Posterior cingulate gyrus (tissue), 11 donors: ENCODE measurements around the gene CYP27C1.
"Not testable (repeated sequence)": the region's sequence is repeated elsewhere in the genome, so short reads cannot be mapped to it uniquely, and the experiment has no call there.

Experiments
- DNase-seq, 10 donors: peaks; one replicate each; pipeline versions ENCODE4 v3.0.0 to v3.0.0-alpha.2; 2020 to 2021; ENCODE audit warnings: mixed read lengths in 3 of 10
- intact Hi-C: fragments of 100-400 bp; cut with DNase I; formaldehyde crosslinking; loops from one replicate; pipeline ENCODE4 v1.15.1; 2023

The CYP27C1 gene

DNA sequence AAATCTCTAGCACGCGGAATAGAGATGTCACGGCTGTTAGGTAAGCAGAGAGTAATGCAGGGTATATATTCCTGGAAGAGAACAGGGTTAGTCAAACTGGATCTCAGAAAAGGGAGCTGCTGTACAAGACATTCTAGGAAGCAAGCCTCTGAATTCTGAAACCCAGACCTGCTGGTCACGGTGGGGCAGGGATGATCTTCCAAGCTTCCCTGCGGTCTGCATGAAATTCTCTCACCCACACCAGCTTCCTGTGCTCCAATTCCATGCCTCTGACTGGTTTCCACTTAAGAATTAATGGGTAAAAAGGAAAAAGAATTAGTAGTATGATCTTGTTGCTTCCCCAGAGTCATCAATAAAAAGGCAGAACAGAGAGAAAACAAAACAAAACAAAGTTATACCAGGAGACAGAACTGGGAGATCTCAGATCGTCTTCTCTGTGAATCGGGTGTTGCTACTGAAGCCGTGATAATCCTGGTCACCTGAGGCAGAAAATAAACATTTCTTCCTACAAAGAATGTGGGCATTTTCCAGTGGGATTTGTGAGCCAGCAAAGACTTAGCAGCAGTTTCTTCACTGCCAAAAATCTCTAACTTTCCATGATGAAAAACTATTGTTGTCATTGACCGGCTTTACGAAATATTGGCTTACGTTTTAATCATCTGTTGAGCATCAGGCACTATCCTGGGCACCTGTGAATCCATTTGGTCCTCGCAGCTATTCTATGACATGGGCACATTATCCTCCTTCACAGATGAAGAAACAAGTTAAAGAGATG lies 5.3 kb upstream of the CYP27C1 start:
- no peak for DNase-seq
- intact Hi-C loops: no loop called here

DNA sequence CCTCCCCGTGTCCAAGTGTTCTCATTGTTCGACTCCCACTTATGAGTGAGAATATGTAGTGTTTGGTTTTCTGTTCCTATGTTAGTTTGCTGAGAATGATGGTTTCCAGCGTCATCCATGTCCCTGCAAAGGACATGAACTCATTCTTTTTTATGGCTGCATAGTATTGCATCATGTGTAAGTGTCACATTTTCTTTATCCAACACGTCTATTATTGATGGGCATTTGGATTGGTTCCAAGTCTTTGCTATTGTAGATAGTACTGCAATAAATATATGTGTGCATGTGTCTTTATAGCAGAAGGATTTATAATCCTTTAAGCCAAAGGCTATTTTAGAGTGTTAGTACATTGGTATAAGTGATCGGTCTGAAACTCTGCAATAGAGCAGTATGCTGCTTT lies 4.0 kb upstream of the CYP27C1 start:
- intact Hi-C loops, DNase-seq: not testable (repeated sequence)

DNA sequence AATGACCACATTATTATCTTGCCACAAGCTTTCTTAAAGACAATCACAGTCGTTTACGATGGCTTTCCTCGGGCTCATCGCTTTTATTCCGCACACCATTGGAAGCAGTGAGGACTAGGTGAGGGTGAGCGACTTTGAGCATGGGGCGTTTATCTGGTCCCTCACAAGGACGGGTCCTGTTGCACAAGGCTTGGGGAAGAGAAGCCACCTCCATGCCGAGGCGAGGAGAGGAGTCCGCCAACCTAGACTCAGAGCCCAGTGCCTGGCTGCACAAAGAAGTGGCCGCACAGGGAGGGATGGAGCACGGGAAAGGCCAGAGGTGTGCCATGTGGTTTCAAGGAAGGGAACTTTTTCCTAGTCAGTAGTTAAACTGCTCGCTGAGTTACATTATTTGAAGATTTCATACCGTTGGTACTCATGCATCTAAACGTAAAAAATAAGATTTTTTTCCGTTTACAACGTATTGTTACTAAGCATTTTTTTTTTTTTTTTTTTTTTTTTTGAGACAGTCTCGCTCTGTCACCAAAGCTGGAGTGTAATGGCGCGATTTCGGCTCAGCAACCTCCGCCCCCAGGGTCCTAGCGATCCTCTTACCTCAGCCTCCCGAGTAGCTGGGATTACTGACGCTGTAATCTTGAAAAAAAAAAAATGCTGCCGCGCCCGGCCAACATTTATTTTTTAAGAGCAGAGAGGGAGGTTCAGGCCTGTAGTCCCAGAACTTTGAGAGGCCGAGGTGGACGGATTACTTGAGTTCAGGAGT lies 849 bp upstream of the CYP27C1 start:
- intact Hi-C loops: no loop called here
- DNase-seq: no peak

DNA sequence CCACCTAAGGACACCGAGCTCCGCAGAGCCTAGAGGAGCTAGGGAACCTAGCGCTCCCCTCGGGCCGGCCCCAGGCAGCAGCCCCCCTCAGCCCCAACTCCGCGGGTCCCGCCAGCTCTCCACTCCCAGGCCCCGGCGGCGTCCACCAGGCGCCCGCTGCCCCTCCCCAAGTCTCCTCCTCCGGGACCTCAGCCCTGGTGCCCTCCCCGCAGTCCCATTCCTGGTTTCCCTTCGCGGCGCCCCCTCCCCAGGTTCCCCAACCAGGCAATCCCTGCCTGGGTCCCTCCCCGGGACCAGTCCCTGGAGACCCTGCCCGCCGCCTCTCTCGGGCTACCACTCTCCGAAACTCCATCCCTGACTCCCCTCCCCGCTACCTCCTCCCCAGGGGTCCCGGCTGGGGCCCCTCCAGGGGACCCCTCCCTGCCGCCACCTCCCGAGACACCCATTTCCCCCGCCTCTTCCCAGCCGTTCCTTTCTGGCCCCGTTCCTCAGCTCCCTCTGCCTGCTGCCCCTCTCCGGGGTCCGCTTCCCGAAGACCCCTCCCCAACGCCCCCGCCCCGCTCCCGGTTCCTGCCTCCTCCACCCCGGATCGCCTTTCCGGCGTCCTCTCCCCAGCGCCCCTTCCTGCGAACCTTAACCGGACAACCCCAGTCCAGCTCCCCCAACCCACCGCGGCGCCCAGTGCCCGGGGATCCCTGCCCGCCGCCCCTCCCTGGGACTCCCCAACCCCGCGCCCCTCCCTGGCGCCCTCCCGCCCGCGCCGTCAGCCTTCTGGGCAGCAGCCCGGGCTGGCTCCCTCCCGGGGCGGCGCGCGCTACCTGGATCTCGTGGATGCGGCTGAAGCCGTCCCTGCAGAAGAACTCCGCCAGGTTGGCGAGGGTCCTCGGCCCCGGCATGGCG lies 678 bp downstream of the CYP27C1 start:
- intact Hi-C loops: no loop called here
- peak in 2 of 10 donors; percentile 14 to 76 for DNase-seq

DNA sequence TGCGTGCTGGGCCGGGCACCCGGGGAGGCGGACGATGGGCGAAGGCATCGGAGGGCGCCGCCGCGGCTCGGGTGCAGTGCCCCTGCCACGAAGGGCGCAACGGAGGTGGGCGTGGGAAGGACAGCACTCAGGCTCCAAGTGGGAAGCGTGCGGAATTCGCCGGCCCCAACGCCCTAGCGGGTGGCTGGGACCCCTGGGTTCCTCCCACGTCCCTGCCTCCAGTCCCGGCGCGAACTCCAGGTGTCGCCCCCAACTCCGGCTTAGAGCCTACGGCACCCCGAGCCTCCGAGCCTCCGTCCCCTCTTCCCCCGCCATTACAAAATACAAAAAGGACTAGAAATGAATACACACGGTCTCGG lies 1.3 kb downstream of the CYP27C1 start:
- intact Hi-C loops: no loop called here
- DNase-seq: no peak

DNA sequence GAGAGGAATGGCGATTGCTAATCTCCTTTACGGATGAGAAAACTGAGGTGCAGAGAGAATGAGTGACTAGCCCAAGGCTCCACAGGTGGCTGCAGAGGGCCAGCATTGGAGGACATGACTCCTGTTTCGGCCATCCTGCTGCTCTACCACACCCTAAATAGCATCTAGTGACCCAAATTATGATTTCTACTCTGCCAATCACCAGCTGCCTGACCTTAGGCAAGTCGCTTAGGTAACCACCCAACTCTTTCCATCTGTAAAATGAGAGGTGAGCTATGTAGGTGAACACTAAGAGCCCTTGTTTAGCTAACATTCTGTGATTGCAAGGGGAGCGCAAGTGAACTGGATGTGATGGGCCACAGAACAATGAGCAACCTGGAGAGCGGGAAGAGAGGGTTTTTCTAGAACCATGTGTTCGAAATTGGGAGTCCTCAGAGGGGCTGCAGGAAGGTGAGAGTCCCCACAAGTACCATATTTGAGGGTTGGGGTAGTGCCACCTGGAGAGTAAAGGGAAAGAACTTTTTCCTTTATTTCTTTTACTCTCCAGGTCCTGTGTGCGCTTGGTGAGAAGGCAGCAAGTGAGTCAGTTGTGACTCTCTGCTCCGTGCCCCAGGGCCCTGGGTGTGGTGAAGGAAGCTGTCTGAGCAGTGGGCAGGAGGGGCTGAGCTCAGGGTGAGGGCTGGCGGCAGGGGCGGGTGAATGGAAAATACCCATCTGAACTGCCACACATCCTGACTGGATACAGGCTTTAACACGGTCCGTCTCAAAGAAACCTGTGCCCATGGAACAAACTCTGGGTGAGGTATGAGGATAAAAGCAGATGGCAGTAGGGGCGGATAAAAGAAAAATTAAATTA lies 2.4 kb downstream of the CYP27C1 start:
- intact Hi-C loops: no loop called here
- no peak for DNase-seq

DNA sequence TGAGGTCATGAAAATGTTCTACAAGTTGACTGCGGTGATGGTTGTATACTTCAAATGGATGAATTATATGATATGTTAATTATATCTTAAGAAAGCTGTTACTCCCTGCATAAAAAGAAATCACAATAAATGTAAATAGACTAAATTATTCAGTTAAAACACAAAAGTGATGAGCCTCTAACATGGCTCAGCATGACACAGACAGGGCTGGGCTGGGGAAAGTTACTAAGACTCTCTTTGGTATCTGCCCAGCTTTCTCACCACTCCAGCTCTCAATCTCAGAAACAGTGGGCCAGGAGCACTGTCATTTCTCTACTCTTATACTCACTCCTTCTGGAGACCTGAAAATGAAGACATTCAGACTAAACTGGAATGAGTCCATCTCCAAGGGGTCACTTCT lies 3.5 kb downstream of the CYP27C1 start:
- DNase-seq: no peak
- intact Hi-C loops: no loop called here

DNA sequence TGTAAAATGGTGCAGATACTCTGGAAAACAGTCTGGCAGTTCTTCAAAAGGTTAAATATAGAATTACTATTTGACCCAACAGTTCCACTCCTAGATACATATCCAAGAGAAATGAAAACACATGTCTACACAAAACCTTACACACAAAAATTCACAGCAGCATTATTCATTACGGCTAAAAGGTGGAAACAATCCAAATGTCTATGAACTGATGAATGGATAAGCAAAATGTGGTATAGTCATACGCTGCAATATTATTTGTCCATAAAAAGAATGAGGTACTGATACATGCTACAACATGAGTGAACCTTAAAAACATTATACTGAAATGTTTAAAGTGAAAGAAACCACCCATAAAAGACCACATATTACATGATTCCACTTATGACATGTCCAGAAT lies 4.0 kb downstream of the CYP27C1 start:
- DNase-seq: no peak
- intact Hi-C loops: no loop called here

DNA sequence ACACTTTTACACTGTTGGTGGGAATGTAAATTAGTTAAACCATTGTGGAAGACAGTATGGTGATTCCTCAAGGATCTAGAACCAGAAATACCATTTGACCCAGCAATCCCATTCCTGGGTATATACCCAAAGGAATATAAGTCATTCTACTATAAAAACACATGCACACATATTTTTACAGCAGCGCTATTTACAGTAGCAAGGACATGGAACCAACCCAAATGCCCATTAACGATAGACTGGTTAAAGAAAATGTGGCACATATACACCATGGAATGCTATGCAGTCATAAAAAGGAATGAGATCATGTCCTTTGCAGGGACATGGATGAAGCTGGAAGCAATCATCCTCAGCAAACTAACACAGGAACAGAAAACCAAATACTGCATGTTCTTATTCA lies 5.9 kb downstream of the CYP27C1 start:
- intact Hi-C loops, DNase-seq: not testable (repeated sequence)

DNA sequence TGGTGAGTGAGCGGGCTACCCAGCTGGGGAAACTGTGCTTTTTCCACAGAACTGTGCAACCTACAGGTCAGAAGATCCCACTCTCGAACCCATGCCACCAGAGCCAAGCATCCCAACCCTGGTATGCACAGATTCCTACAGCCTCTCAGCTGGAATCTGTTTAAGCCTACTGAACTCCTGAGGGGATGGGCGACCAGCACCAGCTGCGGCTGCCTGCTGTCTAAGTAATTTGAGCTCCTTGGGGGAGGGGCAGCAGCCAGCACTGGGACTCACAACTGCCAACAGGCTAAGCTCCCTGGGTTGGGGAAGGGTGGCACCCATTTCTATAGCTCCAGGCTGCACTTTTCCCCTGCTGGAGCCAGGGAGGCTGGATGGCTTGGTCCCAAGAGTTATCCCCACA lies 11.8 kb downstream of the CYP27C1 start:
- intact Hi-C loops: no loop called here
- no peak for DNase-seq

DNA sequence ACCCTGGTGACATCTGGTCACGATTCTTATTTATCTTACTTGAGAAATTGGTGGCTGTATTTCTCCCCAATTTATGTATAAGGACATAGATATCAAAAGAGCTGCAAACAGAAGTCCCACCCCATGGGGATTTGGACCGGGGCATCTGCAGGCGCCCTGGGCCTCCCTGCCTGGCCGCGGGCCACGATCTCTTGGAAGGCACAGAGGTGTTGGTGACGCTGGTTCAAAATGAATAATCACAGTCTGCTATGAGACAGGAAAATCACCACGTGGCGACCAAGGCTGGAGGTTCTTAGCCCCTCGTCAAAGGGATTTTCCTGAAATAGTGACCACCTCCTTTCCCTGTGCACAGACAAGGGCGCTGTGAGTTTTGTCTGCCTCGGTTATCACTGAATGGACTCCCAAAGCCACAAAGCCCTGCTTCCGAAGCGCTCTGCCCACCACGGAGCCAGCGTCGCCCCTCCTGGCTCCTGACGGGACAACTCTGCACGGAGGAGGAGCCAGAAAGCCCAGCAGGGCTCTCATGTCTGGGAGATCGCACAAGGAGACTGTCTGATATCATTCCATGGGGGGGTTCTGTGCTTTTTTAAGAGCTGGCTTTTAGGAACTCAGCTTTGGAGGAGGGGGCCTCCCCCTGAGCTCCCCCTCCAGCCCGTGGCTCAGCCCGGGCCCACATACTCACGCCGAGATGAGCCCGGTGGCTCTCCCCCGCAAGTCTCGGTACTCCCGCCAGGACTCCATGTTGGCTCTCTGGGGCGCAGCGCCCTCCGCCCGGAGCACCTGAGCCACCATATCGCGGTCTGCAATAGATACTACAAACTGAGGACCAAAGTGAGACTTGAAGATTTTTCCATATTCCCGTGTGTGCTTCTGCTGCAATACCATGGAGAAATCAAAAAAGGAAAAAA lies 14.6 kb downstream of the CYP27C1 start:
- DNase-seq: no peak

DNA sequence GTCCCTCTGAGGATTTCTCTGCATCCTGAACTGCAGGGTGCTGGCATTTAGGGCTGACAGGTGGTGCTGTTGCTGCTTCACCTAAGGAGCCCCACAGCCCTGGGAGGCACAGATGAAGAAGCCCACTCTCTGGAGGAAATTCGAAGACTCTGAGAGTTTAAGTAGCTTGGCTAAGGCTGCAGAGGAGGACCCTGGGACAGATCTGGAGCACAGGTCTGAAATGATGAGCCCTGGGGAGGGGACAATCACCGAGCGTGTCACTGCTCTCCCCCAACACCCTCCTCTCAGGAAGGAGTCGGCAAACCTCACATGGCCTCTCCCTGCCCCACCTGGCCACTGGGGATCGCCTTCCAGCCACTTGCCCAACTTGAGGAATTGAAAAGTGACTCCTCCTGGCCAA lies 18.6 kb downstream of the CYP27C1 start:
- intact Hi-C loops: no loop called here
- no peak for DNase-seq

More for the DNA sequence above, 14.6 kb downstream of the CYP27C1 start:
- intact Hi-C loops: no loop called here

DNA sequence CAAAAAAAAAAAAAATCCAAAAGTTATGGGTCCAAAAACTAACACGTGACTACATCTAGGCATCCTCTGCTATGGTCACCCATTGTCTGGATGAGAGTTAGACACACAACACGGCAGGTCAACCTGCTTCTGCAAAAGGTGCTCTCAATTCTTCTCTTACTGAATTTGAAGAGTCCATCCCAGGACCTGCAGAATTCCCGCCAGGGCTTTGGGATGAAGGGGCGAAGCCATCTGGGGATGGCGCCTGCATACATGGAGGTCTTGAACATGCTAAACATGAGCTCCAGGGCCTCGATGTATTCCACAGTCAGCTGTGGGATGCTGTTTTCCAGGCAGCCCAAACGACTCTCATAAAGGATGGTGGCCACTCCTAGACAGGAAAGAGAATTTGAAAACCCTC lies 19.1 kb downstream of the CYP27C1 start:
- no peak for DNase-seq
- intact Hi-C loops: no loop called here

DNA sequence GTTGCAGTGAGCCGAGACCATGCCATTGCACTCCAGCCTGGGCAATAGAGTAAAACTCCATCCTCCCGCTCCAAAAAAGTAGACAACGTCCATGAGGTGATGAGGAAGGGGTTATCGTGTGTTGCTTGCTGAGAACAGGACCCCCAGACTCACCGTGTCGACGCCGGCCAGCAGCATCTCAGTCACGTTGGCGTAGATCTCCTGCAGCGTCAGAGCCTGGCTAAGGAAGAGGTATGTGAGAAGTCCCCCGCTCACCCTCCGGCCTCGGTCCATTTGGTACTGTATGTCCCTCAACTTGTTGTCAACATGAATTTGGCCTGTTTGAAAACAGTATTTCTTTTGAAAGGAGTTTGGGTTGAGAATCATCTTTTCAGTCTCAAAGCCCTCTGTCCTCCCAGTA lies 20.9 kb downstream of the CYP27C1 start:
- no peak for DNase-seq
- intact Hi-C loops: no loop called here

DNA sequence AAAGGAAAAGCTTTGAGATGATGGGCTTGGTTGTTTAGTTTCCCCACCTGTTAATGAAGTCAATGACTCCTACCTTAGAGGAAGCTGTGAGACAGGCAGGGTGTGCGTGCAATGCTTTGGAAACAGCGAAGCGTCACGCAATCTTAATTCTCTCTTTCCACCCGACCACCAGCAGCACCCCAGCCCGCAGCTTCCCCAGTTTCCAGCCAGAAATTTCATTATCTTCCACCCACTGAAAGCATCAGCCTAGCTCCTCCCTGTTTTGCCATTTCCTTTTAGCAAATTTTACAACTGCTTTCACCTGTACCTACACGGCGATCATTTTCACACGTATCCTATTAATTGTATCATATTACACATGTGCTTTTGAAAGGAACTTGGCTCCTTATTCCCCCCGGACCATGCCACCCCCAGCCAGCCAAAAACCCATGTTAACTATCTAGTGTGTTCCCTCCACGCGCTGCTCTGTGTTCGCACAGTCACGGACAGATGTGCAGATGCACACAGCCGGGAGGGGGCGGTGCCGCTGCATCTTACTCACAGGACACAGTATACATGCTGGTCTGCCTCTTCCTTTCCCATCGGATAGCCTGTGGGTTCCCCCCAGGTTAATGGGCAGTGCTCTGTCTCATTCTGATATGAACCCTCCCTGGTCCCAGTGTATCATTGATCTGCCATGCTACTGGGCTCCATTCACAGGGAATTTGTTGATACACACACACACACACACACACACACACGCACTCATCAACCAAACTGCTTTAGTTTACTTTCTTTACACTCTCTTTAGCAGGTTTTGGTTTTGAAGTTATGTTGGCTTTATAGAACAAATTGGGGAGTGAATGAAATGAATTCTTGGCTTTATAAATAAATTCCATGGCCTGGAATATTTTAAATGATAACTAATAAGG lies 22.4 kb downstream of the CYP27C1 start:
- intact Hi-C loops: no loop called here
- DNase-seq: peak in 1 of 10 donors; percentile 88

DNA sequence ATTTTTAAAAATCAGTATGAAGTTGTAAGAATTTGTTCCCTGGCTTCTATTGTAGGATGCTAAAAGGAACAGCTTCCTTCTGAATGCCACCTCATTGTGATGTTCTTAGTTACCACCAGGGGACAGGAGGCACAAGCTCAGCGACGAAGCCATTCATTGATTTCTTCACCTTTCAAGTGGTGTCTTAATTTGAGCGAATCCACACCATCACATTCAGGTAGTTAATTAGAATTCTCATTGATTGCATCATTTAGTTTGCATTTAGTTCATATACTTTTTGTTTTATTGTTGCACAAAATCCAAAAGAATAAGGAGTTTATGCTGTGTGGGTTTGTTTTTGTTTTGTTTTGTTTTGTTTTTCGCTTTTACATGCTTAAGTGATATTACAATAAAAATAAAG lies 23.1 kb downstream of the CYP27C1 start:
- intact Hi-C loops: no loop called here
- no peak for DNase-seq

DNA sequence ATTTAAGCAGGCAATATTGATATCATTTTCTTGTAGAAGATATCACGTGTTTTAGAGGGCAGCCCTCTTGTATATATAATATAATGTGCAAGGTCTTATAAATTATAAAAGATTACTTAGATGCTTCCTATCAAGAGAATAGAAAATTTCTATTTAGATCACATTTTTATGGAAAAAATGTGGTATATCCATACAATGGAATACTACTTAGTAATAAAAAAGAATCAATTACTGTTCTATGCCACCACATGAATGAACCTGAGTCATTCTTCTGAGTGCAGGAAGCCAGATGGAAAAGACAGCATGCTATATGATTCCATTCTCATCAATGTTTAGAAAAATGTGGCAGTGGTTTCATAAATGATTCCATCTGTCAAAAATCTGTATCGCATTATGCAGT lies 23.6 kb downstream of the CYP27C1 start:
- no peak for DNase-seq
- intact Hi-C loops: no loop called here
